K562 treated with DMSO at 1 percent for 12 hours (cell line): ENCODE results near the gene CFHR1. TPM values are rescaled to one million over a fixed set of nuclear protein-coding genes. Genes with fewer than 3 reads are reported as not detected.

Experiments used
- total RNA-seq: library from RNA; unstranded; fragments of 300-600 nt; gene quantifications from 2 replicates; pipeline ENCODE4 v1.2.3, GENCODE V29; 2022; ENCODE audit not compliant: insufficient read depth

The CFHR1 gene
- not detected in 2 replicates for total RNA-seq

DNA sequence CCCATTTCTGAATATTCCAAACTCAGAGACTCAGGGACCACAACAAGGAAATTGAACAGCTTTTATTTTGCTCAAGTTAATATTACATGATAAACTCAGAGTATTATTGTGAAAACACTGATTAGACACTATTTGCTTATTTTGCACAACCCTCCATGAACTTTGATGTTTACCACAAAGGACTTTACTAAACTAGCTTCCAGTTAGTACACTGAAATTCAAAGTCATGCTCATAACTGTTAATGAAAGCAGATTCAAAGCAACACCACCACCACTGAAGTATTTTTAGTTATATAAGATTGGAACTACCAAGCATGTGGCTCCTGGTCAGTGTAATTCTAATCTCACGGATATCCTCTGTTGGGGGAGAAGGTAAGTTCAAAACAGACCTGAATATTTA lies at the start of gene CFHR1:
Gene CFHR1 (plus strand): TSS at position 201 of the 400 bp plus-strand sequence. CDS start 114 bp downstream, at position 315.

GRCh38 chr1:196774603-196775002 lies 44.9 kb upstream of the CFHR1 start, which contains the start of gene CFHR3:
Gene CFHR3, plus strand, starts transcription at chr1:196774840. Its CDS starts 47 bp downstream, at chr1:196774887.

Other genes starting within 250 kb of the CFHR1 start
- 0.93 TPM in 1 of 2 replicates, not detected in the other for gene KCNT2, start 211.3 kb upstream of the CFHR1 start, total RNA-seq
- gene CFH, start 167.7 kb upstream of the CFHR1 start, total RNA-seq: 42.1 and 105 TPM in 2 replicates
- not detected in 2 replicates for gene CFHR3, start 44.9 kb upstream of the CFHR1 start, total RNA-seq
- not detected in 2 replicates for gene CFHR4, start 68.3 kb downstream of the CFHR1 start, total RNA-seq
- not detected in 2 replicates for gene CFHR2, start 124.0 kb downstream of the CFHR1 start, total RNA-seq
- not detected in 2 replicates for gene CFHR5, start 157.8 kb downstream of the CFHR1 start, total RNA-seq
- gene F13B, start 247.5 kb downstream of the CFHR1 start, total RNA-seq: not detected in 2 replicates